HG03432 (cell line): ENCODE data around the gene TMC5.

ENCODE experiments used
- ATAC-seq: cut with Tn5 transposase; IDR thresholded peaks from one replicate; pipeline ENCODE4 v1.9.1; 2021; ENCODE audit warnings: mild to moderate bottlenecking, moderate library complexity; ENCODE audit not compliant: unreplicated experiment

The TMC5 gene

DNA sequence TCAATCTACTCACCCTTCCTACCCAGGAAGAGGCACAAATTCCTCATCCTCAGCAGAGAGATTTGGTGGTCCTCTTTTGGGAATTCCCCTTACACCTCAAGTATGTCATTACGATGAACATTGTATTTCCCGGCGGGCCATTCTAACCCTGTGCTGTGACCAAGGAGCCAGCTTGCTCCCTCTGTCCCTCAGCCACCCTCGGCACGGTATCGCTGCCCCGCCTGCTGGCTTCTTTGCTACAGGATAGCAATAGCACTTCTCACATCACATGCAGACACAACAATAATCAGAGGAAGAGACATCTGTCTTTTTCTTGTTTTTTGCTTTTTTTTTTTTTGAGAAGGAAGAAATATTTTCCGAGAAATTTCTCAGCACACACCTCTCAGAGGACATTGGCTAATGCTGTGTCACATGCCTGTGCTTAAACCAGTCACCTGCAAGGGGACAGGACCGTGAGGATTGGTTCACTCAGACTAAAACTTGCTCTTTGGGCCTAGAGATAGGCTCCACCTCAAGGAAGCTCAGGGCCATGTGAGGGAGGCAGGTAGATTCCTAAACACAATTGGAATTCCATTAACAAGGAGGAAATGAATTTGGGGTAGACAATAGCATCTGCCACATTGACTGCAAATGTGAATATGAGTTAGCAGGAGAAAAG lies 41.2 kb downstream of the TMC5 start:
- ATAC-seq: no peak

GRCh38 chr16:19460397-19460796 lies 42.7 kb downstream of the TMC5 start:
- ATAC-seq: no peak

DNA sequence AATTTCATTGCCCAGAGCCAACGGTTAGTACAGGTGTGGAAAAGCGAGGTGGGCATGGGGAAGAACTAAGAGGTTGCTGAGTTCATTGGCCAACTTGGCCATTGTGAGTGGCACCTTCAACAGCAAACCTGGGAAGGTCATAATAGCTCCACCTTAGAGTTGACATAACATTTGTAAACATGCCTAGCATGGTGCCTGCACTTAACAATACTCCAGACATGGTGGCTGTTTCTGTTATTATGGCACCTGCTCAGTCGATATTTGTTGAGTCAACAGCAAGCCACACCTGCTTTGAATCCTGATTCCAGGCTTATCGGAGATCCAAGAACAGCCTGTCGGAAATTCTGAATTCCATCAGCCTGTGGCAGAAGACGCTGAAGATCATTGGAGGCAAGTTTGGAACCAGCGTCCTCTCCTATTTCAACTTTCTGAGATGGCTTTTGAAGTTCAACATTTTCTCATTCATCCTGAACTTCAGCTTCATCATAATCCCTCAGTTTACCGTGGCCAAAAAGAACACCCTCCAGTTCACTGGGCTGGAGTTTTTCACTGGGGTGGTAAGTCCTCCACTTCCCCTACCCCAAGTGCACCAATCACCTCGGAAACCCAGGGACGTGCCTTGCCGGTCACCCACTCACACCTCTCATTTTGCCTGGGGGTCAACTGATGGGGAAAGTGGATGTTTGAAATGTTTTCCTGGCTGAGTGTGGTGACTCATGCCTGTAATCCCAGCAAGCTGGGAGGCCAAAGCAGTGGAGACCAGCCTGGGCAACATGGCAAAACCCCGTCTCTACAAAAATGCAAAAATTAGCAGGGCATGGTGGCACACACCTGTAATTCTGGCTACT lies 46.0 kb downstream of the TMC5 start:
- no peak for ATAC-seq

- no peak for ATAC-seq
Observed at GRCh38 chr16:19468300-19468699, 50.6 kb downstream of the TMC5 start.

- ATAC-seq: no peak
Observed at GRCh38 chr16:19472482-19472881, 54.8 kb downstream of the TMC5 start.

- no peak for ATAC-seq
Observed at GRCh38 chr16:19474617-19475016, 56.9 kb downstream of the TMC5 start.

- ATAC-seq: no peak
Observed at GRCh38 chr16:19478505-19478904, 60.8 kb downstream of the TMC5 start.

- ATAC-seq: no peak
Observed at GRCh38 chr16:19479302-19479721, 61.6 kb downstream of the TMC5 start.

DNA sequence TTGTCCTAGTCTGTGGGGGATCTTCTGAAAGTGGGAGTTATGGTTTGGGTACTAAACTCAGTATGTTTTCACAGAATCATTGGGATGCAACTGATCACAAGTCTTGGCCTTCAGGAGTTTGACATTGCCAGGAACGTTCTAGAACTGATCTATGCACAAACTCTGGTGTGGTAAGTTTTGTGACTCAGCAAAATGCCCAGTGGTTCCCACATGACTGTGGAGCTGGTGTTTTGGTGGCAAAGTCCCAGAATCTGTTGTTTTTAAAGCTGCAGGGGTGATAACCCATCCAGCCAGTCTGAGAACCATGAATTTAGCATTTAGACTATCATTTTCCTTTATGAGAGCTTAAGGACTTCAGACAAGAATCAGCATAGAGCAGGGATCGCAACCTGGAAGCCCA lies 63.6 kb downstream of the TMC5 start:
- ATAC-seq: no peak

DNA sequence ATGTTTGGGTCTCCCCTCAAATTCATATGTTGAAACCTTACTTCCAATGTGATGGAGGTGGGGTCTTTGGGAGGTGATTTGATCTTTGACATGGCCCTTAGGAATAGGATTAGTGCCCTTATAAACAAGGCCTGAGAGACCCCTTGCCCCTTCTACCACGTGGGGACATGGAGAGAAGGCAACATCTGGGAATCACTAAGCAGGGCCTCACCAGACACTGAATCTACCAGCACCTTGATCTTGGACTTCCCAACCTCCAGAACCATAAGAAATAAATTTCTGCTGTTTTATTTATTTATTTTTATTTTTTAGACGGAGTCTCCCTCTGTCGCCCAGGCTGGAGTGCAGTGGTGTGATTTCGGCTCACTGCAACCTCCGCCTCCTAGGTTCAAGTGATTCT lies 64.1 kb downstream of the TMC5 start:
- ATAC-seq: no peak

DNA sequence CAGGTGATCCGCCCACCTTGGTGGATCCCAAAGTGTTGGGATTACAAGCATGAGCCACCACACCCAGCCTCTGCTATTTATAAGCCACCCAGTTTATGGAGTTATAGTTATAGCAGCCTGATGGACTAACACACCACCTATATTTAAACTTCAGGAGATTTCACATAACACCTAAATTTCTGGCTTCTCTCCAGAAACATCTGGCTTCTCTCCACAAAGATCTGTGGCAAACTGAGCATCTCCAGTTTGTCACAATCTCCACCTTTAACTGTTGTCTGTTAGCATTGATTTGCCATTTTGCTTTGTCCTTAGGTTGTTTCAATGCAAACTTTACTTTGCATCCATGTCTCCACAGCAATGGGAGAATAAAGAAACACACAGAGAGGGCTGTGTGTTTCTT lies 64.6 kb downstream of the TMC5 start:
- ATAC-seq: no peak

DNA sequence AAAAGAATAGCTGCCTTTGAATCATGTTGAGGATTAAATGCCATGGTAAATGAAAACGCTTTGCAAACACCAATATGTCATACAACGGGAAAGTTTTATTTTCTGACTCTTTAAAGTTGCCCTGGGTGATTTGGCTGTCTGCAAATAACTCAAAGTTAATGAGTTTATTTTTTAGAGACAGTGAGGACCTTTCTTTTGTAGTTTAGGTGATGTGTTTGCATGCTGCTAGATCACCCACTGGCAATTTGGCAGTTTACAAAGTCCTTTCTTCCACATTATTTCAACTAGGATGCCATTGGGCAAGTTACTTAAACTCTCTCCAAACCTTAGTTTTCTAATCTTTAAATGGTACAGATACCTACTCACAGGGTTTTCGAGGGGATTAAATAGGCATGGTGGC lies 66.4 kb downstream of the TMC5 start:
- no peak for ATAC-seq

GRCh38 chr16:19485611-19486010 lies 67.9 kb downstream of the TMC5 start:
- ATAC-seq: no peak

DNA sequence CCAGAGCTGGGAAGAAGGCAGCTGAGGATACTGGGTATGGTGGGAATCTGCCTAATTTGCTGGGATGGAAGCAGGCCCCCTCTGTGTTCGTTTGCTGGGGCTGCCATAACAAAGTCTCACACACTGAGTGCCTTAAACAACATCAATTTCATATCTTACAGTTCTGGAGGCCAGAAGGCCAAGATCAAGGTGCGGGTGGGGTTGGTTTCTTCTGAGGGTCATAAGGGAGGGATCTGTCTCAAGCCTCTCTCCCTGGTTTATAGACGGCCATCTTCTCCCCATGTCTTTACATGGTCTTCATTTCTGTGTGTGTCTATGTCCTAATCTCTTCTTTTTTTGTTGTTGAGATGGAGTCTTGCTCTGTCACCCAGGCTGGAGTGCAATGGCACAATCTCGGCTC lies 68.4 kb downstream of the TMC5 start:
- no peak for ATAC-seq

GRCh38 chr16:19486750-19487325 lies 69.2 kb downstream of the TMC5 start:
- ATAC-seq: no peak

GRCh38 chr16:19488213-19488640 lies 70.5 kb downstream of the TMC5 start:
- ATAC-seq: no peak

DNA sequence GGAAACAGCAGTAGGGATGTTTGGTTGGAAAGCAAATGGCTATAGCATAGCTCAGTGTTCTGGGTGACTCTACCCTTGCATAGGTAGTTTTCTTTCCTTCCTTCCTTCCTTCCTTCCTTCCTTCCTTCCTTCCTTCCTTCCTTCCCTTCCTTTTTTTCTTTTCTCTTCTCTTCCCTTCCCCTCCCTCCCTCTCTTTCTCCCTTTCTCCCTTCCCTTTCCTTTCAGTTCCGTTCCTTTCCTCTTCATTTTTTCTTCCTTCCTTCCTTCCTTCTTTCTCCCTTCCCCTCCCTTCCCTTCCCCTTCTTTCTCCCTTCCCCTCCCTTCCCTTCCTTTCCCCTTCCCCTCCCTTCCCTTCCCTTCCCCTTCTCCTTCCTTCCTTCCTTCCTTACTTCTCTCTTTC lies 72.9 kb downstream of the TMC5 start:
- ATAC-seq: no peak

DNA sequence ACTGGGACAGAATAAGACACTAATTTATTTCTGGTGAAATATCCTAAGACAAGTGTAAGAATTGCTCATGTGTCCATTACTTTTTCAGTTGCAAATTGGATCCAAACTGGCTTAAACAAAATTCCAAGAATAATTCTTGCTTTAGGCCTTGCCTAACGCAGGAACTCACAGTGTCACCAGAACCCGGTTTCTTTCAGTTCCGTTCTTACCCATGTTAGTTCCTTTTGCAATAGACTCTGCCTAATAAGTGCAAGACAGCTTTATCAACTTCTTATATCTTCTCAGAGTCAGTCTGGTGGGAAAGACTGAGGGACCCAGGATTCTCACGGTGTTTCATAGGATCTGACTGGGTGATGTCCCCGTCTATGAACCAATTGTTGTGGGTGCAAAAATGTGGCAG lies 79.5 kb downstream of the TMC5 start:
- no peak for ATAC-seq

DNA sequence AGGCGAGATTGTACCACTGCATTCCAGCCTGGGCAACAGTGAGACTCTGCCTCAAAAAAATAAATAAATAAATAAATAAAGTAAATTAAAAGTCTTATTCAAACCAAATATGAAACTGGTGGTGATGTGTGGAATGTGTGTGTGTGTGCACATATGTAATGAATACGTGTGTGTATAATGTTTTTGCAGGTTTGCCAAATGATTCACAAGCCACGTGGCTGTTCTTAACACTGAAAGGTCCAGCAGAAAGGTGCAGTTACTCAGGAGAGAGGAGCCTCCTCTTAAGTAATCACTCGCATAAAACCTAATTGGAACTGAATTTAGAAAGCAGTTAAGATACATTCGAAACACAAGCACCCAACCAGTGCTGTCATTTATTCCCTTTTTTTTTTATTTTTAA lies 81.3 kb downstream of the TMC5 start:
- no peak for ATAC-seq

- ATAC-seq: no peak
Observed at GRCh38 chr16:19499481-19499880, 81.8 kb downstream of the TMC5 start.

- ATAC-seq: no peak
Observed at GRCh38 chr16:19502395-19503131, 84.9 kb downstream of the TMC5 start.
